Skeletal muscle tissue (tissue), 4 donors: Measurements from ENCODE around the gene DYNLRB2. TPM values are rescaled to one million over a fixed set of nuclear protein-coding genes. Genes with fewer than 3 reads are reported as not detected.

Source experiments
- H3K27ac ChIP-seq: one replicate; pipeline ENCODE4 v1.7.0; 2013; ENCODE audit warnings: mild to moderate bottlenecking, low read depth, low read length, inconsistent platforms
- H3K27me3 ChIP-seq, 3 donors: one replicate each; pipeline ENCODE4 v1.7.0; 2013; ENCODE audit warnings: low read length in 3 of 3; ENCODE audit not compliant: control insufficient read depth in 3 of 3, insufficient read depth in 3 of 3
- H3K36me3 ChIP-seq, 3 donors: one replicate each; pipeline ENCODE4 v1.7.0; 2013; ENCODE audit warnings: low read length in 3 of 3; ENCODE audit not compliant: control insufficient read depth in 3 of 3, insufficient read depth in 3 of 3
- H3K4me1 ChIP-seq, 3 donors: one replicate each; pipeline ENCODE4 v1.7.0; 2013; ENCODE audit warnings: low read length in 3 of 3, mild to moderate bottlenecking in 3 of 3; ENCODE audit not compliant: control insufficient read depth in 3 of 3, insufficient read depth in 3 of 3
- H3K4me3 ChIP-seq, 3 donors: one replicate each; pipeline ENCODE4 v1.7.0; 2013; ENCODE audit warnings: low read length in 3 of 3
- H3K9ac ChIP-seq, 3 donors: one replicate each; pipeline ENCODE4 v1.7.0; 2013; ENCODE audit warnings: low read length in 3 of 3, mild to moderate bottlenecking in 3 of 3, moderate library complexity in 2 of 3, low read depth in 1 of 3
- H3K9me3 ChIP-seq, 3 donors: one replicate each; pipeline ENCODE4 v1.7.0; 2013; ENCODE audit warnings: low read length in 3 of 3; ENCODE audit not compliant: control insufficient read depth in 3 of 3
- total RNA-seq: library from RNA; depleted of rRNA; stranded (reverse); fragments of >200 nt; gene quantifications from one replicate; pipeline ENCODE4 v1.2.3, GENCODE V29; 2014
- donor health status: Osteomylitis.

Gene DYNLRB2
- total RNA-seq, 1 donor from 2014 or later = 2.1 TPM

GRCh38 chr16:80587071-80587470 is 46.3 kb downstream of the DYNLRB2 start:
- no peaks in the 10 kb centered on the region for H3K27me3 ChIP-seq
- H3K9ac ChIP-seq = no peak overlapping the region
- no peaks in the 10 kb centered on the region for H3K9me3 ChIP-seq
- no peaks in the 10 kb centered on the region for H3K36me3 ChIP-seq
- no peak overlapping the region for H3K4me3 ChIP-seq
- H3K4me1 ChIP-seq = no peaks in the 10 kb centered on the region
- no peak overlapping the region for H3K27ac ChIP-seq

GRCh38 chr16:80591071-80591915 is 50.5 kb downstream of the DYNLRB2 start:
- peaks cover 0 to 2% (median 0%) of the 10 kb centered on the region in 3 donors for H3K27me3 ChIP-seq
- H3K9ac ChIP-seq = no peak overlapping the region
- no peaks in the 10 kb centered on the region for H3K9me3 ChIP-seq
- H3K4me1 ChIP-seq = no peaks in the 10 kb centered on the region
- H3K27ac ChIP-seq = no peak overlapping the region
- H3K36me3 ChIP-seq = no peaks in the 10 kb centered on the region
- no peak overlapping the region for H3K4me3 ChIP-seq

GRCh38 chr16:80592273-80592672 is 51.5 kb downstream of the DYNLRB2 start:
- Histone ChIP-seq H3K9ac (no peak overlapping the region), H3K27me3 (peaks cover 0 to 2% (median 0%) of the 10 kb centered on the region in 3 donors)

GRCh38 chr16:80594756-80595155 is 54.0 kb downstream of the DYNLRB2 start:
- no peaks in the 10 kb centered on the region for H3K9me3 ChIP-seq
- H3K4me3 ChIP-seq = no peak overlapping the region
- no peaks in the 10 kb centered on the region for H3K4me1 ChIP-seq
- H3K27me3 ChIP-seq = peaks cover 0 to 2% (median 0%) of the 10 kb centered on the region in 3 donors
- H3K9ac ChIP-seq = no peak overlapping the region
- no peak overlapping the region for H3K27ac ChIP-seq
- H3K36me3 ChIP-seq = no peaks in the 10 kb centered on the region

More at GRCh38 chr16:80592273-80592672, 51.5 kb downstream of the DYNLRB2 start:
- H3K36me3 ChIP-seq = no peaks in the 10 kb centered on the region
- no peak overlapping the region for H3K4me3 ChIP-seq
- no peaks in the 10 kb centered on the region for H3K4me1 ChIP-seq
- no peaks in the 10 kb centered on the region for H3K9me3 ChIP-seq
- H3K27ac ChIP-seq = no peak overlapping the region

- Histone ChIP-seq H3K27me3 (peaks cover 0 to 2% (median 0%) of the 10 kb centered on the region in 3 donors), H3K9me3 (no peaks in the 10 kb centered on the region), H3K9ac (no peak overlapping the region), H3K4me1 (no peaks in the 10 kb centered on the region), H3K36me3 (no peaks in the 10 kb centered on the region), H3K4me3 (no peak overlapping the region), H3K27ac (no peak overlapping the region)
Observed at GRCh38 chr16:80596507-80597207, 55.9 kb downstream of the DYNLRB2 start.

GRCh38 chr16:80599466-80599865 is 58.7 kb downstream of the DYNLRB2 start:
- Histone ChIP-seq H3K4me3 (no peak overlapping the region), H3K4me1 (no peaks in the 10 kb centered on the region), H3K9me3 (no peaks in the 10 kb centered on the region), H3K27me3 (no peaks in the 10 kb centered on the region), H3K36me3 (no peaks in the 10 kb centered on the region), H3K9ac (no peak overlapping the region), H3K27ac (no peak overlapping the region)
